GM18951 (cell line): ENCODE measurements around the gene GRM5.

ENCODE experiments used
- POLR2A ChIP-seq: IDR thresholded peaks from 4 replicates; pipeline ENCODE4 v1.6.1; 2011; ENCODE audit warnings: mild to moderate bottlenecking; ENCODE audit not compliant: insufficient read length, insufficient read depth; ENCODE audit errors: extremely low read depth
- in situ Hi-C: fragments of 300-500 bp; cut with MboI; formaldehyde crosslinking; loops from one replicate; pipeline ENCODE4 v1.12.0; 2022; ENCODE audit warnings: low sequenced_read_pairs, mixed read lengths, inconsistent platforms; ENCODE audit not compliant: unreplicated experiment

Gene GRM5

GRCh38 chr11:88569342-88569741 is 496.4 kb downstream of the GRM5 start:
- no peak for TF ChIP-seq POLR2A
- in situ Hi-C loops, result loop anchor here (25.0 kb wide), 2 partner anchors 557 to 1207 kb away; no protein-coding TSS in a partner anchor

- in situ Hi-C loops, result loop anchor here (25.0 kb wide), 2 partner anchors 544 to 1194 kb away; no protein-coding TSS in a partner anchor
- TF ChIP-seq POLR2A, result no peak
Observed at GRCh38 chr11:88555829-88556202, 510.0 kb downstream of the GRM5 start.

GRCh38 chr11:88555018-88555828 is 510.6 kb downstream of the GRM5 start:
- in situ Hi-C loops, result loop anchor here (25.0 kb wide), 2 partner anchors 543 to 1193 kb away; no protein-coding TSS in a partner anchor
- TF ChIP-seq POLR2A, result no peak

- in situ Hi-C loops, result loop anchor here (25.0 kb wide), 2 partner anchors 541 to 1191 kb away; no protein-coding TSS in a partner anchor
- TF ChIP-seq POLR2A, result no peak
Observed at GRCh38 chr11:88553204-88553603, 512.6 kb downstream of the GRM5 start.

- in situ Hi-C loops, result loop anchor here (25.0 kb wide), 2 partner anchors 540 to 1190 kb away; no protein-coding TSS in a partner anchor
- no peak for TF ChIP-seq POLR2A
Observed at GRCh38 chr11:88552379-88553062, 513.3 kb downstream of the GRM5 start.

- in situ Hi-C loops, result no loop called here
- TF ChIP-seq POLR2A, result no peak
Observed at GRCh38 chr11:88544656-88545280, 521.0 kb downstream of the GRM5 start.

GRCh38 chr11:88543902-88544655 is 521.7 kb downstream of the GRM5 start:
- in situ Hi-C loops, result no loop called here
- TF ChIP-seq POLR2A, result no peak

- in situ Hi-C loops, result no loop called here
- TF ChIP-seq POLR2A, result no peak
Observed at GRCh38 chr11:88541006-88541405, 524.8 kb downstream of the GRM5 start.

GRCh38 chr11:88538098-88538497 is 527.7 kb downstream of the GRM5 start:
- in situ Hi-C loops, result no loop called here
- no peak for TF ChIP-seq POLR2A

- no peak for TF ChIP-seq POLR2A
- in situ Hi-C loops, result no loop called here
Observed at GRCh38 chr11:88537613-88538012, 528.2 kb downstream of the GRM5 start.

- in situ Hi-C loops, result no loop called here
- TF ChIP-seq POLR2A, result no peak
Observed at GRCh38 chr11:88536616-88537265, 529.0 kb downstream of the GRM5 start.

GRCh38 chr11:88535916-88536547 is 529.8 kb downstream of the GRM5 start:
- in situ Hi-C loops, result no loop called here
- no peak for TF ChIP-seq POLR2A
